GM23338 (cell line): ENCODE data around the gene PALLD.

Experiments used
- CREB1 ChIP-seq: fragments of 250-450 bp; sonication (Bioruptor Pico); IDR thresholded peaks from 2 replicates; pipeline ENCODE4 v1.5.0; 2020; ENCODE audit warnings: low read depth, mild to moderate bottlenecking, moderate library complexity
- EZH2 ChIP-seq: fragments of 200-600 bp; sonication (generic); IDR thresholded peaks from one replicate; pipeline ENCODE4 v1.8.0; 2017; ENCODE audit warnings: antibody characterized with exemption, mild to moderate bottlenecking, low read depth; ENCODE audit not compliant: unreplicated experiment
- EZH2phosphoT487 ChIP-seq: fragments of 200-600 bp; sonication (generic); IDR thresholded peaks from one replicate; pipeline ENCODE4 v1.8.1; 2018; ENCODE audit warnings: antibody characterized with exemption; ENCODE audit not compliant: unreplicated experiment
- JUNB ChIP-seq: IDR thresholded peaks from one replicate; pipeline ENCODE4 v1.6.1; 2016; ENCODE audit warnings: antibody characterized with exemption; ENCODE audit not compliant: unreplicated experiment
- NANOG ChIP-seq: IDR thresholded peaks from 2 replicates; pipeline ENCODE4 v1.6.1; 2016; ENCODE audit warnings: antibody characterized with exemption, borderline replicate concordance
- POLR2AphosphoS5 ChIP-seq: IDR thresholded peaks from 2 replicates; pipeline ENCODE4 v1.6.1; 2016; ENCODE audit warnings: antibody characterized with exemption, low read depth
- STAT1 ChIP-seq: IDR thresholded peaks from one replicate; pipeline ENCODE4 v1.6.1; 2016; ENCODE audit warnings: antibody characterized with exemption; ENCODE audit not compliant: unreplicated experiment
- ZNF114 ChIP-seq: fragments of 250-450 bp; sonication (Bioruptor Pico); IDR thresholded peaks from 2 replicates; pipeline ENCODE4 v1.5.0; 2020; ENCODE audit warnings: mild to moderate bottlenecking, moderate library complexity
- ZNF331 ChIP-seq: fragments of 250-450 bp; sonication (Bioruptor Pico); IDR thresholded peaks from 2 replicates; pipeline ENCODE4 v1.5.0; 2020; ENCODE audit warnings: low read depth, mild to moderate bottlenecking, moderate library complexity
- TF ChIP-seq, protein P1 (sequence below), 2 experiments: fragments of 200-600 bp in 1 of 2; sonication (generic) in 1 of 2; conservative IDR thresholded peaks; 2 replicates each; pipeline versions ENCODE4 v1.5.1 to v1.6.1; 2016 to 2017; ENCODE audit warnings: antibody characterized with exemption in 2 of 2, low read depth in 2 of 2, mild to moderate bottlenecking in 2 of 2, moderate library complexity in 1 of 2
- TF ChIP-seq, protein P2 (sequence below): IDR thresholded peaks from 2 replicates; pipeline ENCODE4 v1.6.1; 2016; ENCODE audit warnings: antibody characterized with exemption
- TF ChIP-seq, protein P3 (sequence below): IDR thresholded peaks from one replicate; pipeline ENCODE4 v1.6.1; 2018; ENCODE audit warnings: antibody characterized with exemption; ENCODE audit not compliant: unreplicated experiment
- TF ChIP-seq, protein P4 (sequence below): fragments of 250-450 bp; sonication (Bioruptor Pico); IDR thresholded peaks from 2 replicates; pipeline ENCODE4 v1.5.0; 2020; ENCODE audit warnings: mild to moderate bottlenecking, moderate library complexity

DNA sequence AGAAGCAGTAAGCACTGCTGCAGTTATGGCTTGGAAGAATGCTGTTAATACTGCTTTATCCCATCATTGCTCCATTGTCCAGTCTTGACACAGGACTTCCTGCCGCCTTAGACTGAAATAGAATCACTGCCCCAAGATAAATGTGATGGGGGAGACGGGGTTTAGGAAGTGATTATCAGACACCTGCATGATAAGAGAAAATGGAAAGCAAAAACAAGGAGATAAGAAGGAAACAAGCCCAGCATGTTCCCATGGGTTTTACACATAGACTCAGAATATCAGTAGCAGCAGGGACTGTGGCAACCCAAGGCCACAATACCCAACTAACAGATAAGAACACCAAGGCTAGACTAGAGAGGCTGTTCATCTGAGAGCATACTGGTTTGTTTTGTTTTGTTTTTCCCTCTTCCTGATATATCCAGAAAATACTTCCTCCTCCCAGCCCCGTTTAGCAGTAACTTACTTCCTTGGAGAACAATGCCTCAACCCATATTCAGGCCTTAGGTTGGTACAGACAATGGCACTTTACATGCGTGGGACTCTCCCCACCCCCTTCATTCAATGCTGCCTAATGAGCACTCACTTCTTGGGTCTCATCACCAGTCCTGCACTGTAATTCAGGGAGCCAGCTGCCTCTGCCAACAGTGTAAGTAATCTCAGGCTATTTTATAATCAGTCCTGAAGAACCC, 280.6 kb downstream of the PALLD start:
- TF ChIP-seq, protein P1, sequence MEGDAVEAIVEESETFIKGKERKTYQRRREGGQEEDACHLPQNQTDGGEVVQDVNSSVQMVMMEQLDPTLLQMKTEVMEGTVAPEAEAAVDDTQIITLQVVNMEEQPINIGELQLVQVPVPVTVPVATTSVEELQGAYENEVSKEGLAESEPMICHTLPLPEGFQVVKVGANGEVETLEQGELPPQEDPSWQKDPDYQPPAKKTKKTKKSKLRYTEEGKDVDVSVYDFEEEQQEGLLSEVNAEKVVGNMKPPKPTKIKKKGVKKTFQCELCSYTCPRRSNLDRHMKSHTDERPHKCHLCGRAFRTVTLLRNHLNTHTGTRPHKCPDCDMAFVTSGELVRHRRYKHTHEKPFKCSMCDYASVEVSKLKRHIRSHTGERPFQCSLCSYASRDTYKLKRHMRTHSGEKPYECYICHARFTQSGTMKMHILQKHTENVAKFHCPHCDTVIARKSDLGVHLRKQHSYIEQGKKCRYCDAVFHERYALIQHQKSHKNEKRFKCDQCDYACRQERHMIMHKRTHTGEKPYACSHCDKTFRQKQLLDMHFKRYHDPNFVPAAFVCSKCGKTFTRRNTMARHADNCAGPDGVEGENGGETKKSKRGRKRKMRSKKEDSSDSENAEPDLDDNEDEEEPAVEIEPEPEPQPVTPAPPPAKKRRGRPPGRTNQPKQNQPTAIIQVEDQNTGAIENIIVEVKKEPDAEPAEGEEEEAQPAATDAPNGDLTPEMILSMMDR (conservative IDR thresholded peaks at IDR 0.05; ENCODE audit: low read depth in 2 of 2) = no peak
- TF ChIP-seq, protein P2, sequence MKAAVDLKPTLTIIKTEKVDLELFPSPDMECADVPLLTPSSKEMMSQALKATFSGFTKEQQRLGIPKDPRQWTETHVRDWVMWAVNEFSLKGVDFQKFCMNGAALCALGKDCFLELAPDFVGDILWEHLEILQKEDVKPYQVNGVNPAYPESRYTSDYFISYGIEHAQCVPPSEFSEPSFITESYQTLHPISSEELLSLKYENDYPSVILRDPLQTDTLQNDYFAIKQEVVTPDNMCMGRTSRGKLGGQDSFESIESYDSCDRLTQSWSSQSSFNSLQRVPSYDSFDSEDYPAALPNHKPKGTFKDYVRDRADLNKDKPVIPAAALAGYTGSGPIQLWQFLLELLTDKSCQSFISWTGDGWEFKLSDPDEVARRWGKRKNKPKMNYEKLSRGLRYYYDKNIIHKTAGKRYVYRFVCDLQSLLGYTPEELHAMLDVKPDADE = no peak
- TF ChIP-seq CREB1 (CRISPR knock-in tag) (no peak), POLR2AphosphoS5 (no peak), EZH2phosphoT487 (no peak), EZH2 (no peak), ZNF114 (no peak), STAT1 (no peak), ZNF331 (CRISPR knock-in tag) (no peak), NANOG (no peak), JUNB (no peak)
- TF ChIP-seq, protein P3, sequence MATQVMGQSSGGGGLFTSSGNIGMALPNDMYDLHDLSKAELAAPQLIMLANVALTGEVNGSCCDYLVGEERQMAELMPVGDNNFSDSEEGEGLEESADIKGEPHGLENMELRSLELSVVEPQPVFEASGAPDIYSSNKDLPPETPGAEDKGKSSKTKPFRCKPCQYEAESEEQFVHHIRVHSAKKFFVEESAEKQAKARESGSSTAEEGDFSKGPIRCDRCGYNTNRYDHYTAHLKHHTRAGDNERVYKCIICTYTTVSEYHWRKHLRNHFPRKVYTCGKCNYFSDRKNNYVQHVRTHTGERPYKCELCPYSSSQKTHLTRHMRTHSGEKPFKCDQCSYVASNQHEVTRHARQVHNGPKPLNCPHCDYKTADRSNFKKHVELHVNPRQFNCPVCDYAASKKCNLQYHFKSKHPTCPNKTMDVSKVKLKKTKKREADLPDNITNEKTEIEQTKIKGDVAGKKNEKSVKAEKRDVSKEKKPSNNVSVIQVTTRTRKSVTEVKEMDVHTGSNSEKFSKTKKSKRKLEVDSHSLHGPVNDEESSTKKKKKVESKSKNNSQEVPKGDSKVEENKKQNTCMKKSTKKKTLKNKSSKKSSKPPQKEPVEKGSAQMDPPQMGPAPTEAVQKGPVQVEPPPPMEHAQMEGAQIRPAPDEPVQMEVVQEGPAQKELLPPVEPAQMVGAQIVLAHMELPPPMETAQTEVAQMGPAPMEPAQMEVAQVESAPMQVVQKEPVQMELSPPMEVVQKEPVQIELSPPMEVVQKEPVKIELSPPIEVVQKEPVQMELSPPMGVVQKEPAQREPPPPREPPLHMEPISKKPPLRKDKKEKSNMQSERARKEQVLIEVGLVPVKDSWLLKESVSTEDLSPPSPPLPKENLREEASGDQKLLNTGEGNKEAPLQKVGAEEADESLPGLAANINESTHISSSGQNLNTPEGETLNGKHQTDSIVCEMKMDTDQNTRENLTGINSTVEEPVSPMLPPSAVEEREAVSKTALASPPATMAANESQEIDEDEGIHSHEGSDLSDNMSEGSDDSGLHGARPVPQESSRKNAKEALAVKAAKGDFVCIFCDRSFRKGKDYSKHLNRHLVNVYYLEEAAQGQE = no peak
- TF ChIP-seq, protein P4, sequence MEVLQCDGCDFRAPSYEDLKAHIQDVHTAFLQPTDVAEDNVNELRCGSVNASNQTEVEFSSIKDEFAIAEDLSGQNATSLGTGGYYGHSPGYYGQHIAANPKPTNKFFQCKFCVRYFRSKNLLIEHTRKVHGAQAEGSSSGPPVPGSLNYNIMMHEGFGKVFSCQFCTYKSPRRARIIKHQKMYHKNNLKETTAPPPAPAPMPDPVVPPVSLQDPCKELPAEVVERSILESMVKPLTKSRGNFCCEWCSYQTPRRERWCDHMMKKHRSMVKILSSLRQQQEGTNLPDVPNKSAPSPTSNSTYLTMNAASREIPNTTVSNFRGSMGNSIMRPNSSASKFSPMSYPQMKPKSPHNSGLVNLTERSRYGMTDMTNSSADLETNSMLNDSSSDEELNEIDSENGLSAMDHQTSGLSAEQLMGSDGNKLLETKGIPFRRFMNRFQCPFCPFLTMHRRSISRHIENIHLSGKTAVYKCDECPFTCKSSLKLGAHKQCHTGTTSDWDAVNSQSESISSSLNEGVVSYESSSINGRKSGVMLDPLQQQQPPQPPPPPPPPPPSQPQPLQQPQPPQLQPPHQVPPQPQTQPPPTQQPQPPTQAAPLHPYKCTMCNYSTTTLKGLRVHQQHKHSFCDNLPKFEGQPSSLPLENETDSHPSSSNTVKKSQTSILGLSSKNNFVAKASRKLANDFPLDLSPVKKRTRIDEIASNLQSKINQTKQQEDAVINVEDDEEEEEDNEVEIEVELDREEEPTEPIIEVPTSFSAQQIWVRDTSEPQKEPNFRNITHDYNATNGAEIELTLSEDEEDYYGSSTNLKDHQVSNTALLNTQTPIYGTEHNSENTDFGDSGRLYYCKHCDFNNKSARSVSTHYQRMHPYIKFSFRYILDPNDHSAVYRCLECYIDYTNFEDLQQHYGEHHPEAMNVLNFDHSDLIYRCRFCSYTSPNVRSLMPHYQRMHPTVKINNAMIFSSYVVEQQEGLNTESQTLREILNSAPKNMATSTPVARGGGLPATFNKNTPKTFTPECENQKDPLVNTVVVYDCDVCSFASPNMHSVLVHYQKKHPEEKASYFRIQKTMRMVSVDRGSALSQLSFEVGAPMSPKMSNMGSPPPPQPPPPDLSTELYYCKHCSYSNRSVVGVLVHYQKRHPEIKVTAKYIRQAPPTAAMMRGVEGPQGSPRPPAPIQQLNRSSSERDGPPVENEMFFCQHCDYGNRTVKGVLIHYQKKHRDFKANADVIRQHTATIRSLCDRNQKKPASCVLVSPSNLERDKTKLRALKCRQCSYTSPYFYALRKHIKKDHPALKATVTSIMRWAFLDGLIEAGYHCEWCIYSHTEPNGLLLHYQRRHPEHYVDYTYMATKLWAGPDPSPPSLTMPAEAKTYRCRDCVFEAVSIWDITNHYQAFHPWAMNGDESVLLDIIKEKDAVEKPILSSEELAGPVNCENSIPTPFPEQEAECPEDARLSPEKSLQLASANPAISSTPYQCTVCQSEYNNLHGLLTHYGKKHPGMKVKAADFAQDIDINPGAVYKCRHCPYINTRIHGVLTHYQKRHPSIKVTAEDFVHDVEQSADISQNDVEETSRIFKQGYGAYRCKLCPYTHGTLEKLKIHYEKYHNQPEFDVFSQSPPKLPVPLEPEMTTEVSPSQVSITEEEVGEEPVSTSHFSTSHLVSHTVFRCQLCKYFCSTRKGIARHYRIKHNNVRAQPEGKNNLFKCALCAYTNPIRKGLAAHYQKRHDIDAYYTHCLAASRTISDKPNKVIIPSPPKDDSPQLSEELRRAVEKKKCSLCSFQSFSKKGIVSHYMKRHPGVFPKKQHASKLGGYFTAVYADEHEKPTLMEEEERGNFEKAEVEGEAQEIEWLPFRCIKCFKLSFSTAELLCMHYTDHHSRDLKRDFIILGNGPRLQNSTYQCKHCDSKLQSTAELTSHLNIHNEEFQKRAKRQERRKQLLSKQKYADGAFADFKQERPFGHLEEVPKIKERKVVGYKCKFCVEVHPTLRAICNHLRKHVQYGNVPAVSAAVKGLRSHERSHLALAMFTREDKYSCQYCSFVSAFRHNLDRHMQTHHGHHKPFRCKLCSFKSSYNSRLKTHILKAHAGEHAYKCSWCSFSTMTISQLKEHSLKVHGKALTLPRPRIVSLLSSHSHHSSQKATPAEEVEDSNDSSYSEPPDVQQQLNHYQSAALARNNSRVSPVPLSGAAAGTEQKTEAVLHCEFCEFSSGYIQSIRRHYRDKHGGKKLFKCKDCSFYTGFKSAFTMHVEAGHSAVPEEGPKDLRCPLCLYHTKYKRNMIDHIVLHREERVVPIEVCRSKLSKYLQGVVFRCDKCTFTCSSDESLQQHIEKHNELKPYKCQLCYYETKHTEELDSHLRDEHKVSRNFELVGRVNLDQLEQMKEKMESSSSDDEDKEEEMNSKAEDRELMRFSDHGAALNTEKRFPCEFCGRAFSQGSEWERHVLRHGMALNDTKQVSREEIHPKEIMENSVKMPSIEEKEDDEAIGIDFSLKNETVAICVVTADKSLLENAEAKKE (CRISPR knock-in tag) = no peak
